Measurements from ENCODE around the gene RXRB.
"Not testable (repeated sequence)": the region's sequence is repeated elsewhere in the genome, so short reads cannot be mapped to it uniquely, and the experiment has no call there.

RXRB gene

DNA sequence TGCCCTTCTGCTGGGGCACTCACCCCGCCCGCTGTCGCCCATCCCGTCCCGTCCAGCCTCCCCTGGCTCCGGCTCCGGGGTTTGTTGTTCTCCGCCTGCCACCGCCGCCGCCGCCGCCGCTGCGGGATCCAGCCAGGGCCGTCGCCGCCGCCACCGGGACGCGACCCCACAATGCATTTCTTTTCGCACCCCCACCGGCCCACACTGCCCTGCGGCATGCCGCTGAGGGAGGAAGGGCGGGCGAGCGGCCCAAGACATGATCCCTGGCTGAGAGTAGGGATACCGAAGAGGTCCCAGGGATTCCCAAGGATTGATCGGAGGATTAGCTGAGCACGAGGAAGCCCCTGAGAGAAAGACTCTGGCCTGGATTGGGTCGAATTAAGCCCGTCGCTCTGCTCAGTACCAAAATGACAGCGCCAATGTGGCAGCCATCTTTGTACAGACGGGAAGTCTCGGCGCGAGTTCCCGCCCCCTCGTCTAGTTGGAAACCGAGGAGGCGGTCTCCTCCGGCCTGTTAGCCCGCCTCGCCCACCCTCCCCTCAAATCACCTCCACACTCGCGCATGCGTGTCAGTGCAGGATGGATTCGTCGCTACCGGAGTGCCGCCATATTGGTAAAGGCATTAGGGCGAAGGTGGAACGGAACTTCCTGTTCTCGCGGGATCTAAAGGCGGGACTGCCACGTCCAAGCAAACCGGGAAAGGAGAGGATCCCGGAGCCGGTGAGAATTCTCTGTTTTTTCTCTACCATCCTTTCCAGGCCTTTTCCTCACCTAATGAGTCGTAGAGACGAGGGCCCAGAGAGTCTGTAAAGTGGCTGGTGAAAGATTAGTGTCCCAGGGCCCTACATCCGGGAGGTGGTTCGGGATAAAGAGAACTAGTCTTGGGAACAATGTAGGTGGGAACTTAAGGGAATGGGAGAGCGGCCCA is at the start of gene RXRB, which contains the start of gene SLC39A7:
Gene RXRB (minus strand): TSS at position 447 of the 928 bp plus-strand sequence. CDS start 189 bp downstream, at position 258.
Gene SLC39A7 (plus strand): TSS at position 649 of the 928 bp plus-strand sequence. CDS start 379 bp downstream, outside the sequence.
- peak; percentile 98 to 99 for DNase-seq (ENCODE audit: extremely low read depth in 1 of 2, low read depth in 1 of 2)

DNA sequence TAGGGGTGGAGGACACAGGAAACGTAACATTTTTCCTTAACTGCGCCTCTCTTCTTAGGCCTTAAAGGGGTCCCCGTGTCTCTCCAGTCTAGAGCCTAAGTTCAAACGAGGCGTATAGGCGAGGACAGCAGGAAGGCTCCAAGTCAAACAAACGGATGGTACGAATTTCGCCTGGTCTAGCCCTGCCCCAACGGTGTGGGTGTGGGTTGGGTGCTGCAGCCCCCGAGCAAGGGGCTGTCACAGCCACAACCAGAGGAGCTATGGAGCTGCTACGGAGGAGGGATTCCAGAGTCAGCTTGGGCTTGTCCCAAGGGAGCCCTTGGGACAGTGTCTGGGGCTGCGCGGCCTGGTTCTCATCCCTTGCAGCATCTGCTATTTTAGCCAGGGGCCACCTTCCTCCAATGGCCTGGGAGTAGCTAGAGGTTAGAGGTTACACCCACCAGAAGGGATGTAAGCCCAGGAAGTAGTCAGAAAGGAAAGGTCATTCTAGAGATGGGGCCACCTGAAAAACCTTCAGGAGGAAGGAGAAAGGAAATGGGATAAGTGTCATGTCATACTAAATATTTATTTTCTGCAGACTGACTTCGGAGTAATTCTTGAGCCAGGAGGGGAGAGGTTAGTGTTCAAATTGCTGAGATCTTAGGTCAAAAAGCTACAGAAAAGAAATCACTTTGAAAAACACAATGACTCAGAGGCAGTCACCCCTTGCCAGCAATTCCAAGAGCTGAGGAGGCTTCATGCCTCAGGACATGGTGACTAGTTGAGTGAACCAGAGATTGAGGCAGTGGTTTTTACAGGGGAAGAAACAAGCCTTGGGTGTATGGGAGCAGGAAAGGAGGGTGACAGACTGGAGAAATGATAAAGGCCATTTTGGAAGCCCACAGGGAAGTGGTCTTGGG is 49.5 kb upstream of the RXRB start:
- DNase-seq (ENCODE audit: extremely low read depth in 1 of 2, low read depth in 1 of 2): no peak

DNA sequence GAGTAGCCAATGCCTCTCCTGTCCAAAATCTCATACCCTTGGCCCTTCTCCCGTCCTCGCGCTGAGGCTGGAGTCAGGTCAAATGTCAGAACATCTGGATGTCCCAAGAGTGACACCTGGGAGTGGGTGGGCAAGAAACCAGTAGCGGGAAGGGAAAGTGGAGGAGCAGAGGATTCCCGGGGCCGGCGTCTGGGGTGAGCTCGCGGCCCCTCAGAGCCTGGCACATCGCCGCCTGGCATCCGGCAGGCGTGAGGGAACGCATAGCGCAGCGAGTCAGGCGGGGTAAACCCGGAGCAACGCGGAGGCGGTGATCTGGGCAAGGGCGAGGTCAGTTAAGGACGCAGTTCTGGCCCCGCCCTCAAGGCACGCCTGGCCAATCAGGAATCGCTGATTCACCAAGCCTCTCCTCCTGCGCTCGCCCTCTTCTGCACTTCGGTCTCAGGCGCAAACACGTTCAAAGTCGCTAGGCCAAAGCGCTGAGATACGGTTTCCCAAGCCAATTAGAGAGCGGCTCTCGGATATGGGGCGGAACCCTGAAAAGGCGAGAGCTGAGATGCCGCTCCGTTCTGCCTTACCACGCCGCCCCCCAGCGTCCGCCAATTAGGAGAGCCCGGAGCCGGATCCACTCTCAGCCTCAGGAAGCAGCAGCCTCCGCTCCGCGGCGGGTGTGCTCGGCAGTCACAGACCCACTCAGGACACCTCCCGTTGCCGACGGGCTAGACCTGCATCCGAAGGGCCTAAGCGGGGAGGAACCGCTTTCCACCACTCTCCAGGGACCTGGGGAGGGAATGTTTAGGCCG is 48.7 kb upstream of the RXRB start:
- peak; percentile 87 to 92 for DNase-seq (ENCODE audit: extremely low read depth in 1 of 2, low read depth in 1 of 2)

DNA sequence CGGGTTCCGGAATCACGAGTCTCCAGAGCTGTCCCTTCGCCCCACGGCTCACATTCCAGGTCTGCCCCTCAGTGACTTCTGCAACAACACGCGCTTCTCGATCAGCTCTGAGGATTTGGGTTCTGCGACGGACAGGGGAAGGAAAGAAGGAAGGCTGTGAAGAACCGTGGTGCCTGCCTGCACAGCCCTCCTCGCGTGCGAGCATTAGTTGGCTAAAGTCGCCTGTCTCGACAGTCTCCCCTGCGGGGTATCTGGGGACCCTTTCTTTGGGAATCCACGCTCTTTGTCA is 48.1 kb upstream of the RXRB start:
- DNase-seq (ENCODE audit: extremely low read depth in 1 of 2, low read depth in 1 of 2): no peak

DNA sequence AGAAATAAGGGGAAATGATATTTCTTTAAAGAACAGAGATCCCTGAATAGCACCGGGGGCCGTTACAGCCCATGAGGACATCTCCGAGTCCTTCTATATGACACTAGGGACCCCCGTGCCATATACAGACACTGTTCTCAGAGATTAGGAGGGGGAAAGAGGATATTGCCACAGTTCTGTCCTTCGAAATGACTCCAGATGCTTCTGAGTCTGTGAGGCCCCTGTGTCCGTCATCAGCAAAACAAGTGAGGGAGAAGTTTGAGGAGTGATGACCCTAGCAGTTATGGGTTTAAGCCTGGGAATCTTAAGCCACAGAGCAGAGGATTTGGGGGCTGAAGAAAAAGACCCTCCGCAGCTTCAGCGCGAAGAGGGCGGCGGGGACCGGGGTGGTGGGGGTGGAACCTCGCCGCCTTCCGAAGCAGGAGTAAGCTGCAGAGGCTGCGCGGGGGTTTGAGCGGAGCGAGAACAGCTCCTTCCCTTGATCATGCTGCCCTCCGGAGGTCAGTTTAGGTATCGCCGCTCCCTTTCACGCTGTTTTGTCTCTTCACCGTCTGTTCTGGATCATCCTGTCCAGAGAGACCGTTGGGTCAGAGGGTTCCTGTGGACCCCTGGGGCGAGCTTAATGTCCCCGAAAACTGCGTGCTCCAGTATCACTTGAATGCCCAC is 47.6 kb upstream of the RXRB start:
- DNase-seq (ENCODE audit: extremely low read depth in 1 of 2, low read depth in 1 of 2): peak; percentile 83 to 86

DNA sequence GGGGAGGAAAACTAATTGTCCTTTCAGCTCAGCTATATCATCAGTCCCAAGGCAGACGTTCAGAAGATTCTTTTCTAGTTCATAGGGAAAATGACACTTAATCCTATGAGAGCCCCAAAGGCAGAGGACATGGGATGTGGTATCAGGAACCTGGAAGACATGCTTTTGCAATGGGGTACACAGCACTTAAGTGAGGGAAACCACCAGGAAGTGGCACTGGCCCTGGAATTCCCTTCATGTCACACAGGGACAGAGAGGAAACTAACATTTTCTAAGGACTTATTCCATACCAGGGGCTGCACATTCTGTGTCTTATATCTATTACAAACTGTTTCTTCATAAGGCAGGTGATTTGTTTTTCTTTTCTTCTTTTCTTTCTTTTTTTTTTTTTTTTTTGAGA is 43.0 kb upstream of the RXRB start:
- DNase-seq (ENCODE audit: extremely low read depth in 1 of 2, low read depth in 1 of 2): no peak

DNA sequence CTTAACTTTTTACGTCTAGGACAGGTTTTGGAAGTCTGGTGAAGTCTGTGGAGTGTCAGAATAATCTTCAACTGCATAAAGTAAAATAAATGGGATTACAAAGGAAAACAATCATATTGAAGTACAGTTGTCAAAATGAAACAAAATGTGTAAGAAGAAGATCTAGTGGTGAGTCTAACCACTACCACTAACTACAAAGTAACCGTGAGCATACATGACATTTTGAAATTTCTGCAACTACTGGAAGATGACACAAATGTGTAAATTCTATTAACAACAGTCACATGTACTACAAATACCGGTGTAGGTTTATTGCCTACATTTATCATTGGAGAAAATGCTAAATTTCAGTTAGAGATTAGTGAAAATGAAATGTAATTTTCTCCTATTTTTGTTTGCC is 41.5 kb upstream of the RXRB start:
- DNase-seq (ENCODE audit: extremely low read depth in 1 of 2, low read depth in 1 of 2): no peak

DNA sequence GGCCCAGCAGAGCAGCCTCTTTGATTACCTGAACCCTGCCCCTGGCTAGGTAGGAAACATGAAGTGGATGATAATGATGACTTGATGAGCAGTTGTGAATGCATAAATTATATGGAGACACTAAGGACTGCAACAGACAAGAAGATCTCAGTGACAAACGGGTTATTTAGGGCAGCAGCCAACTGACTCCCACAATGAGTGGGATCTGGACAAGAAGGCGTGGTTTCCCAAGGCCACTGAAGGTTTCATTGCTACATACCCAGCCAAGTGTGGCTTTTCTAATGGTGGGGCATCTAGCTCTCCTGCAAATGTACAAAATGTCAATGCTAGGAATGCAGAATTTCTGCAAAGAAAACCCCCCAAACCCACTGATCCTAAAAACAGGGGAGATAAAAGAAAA is 37.3 kb upstream of the RXRB start:
- DNase-seq (ENCODE audit: extremely low read depth in 1 of 2, low read depth in 1 of 2): no peak

DNA sequence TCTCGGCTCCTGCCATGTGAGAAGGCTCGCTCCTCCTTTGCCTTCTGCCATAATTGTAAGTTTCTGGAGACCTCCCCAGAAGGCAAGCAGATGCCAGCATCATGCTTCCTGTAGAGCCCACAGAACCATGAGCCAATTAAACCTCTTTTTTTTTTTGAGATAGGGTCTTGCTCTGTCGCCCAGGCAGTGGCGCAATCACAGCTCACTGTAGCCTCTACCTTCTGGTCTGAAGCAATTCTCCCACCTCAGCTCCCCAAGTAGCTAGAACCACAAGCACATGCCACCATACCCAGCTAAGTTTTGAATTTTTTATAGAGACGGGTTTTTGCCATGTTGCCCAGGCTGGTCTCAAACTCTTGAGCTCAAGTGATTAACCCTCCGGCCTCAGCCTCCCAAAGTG is 36.4 kb upstream of the RXRB start:
- no peak for DNase-seq (ENCODE audit: extremely low read depth in 1 of 2, low read depth in 1 of 2)

DNA sequence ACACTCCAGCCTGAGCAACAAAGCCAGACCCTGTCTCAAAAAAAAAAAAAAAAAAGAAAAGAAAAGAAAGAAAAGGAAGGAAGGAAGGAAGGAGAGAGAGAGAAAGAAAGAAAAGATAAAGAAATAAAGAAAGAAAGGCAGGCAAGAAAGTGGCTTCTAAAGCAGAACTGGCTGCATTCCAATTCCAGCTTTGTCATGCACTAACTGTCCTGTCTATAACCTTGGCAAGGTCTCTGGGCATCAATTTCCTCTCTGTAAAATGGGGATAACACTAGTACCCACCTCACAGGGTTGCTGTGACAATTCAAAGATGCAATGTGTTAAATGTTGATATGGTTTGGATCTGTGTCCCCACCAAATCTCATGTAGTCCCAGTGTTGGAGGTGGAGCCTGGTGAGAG is 35.9 kb upstream of the RXRB start:
- DNase-seq (ENCODE audit: extremely low read depth in 1 of 2, low read depth in 1 of 2): no peak

DNA sequence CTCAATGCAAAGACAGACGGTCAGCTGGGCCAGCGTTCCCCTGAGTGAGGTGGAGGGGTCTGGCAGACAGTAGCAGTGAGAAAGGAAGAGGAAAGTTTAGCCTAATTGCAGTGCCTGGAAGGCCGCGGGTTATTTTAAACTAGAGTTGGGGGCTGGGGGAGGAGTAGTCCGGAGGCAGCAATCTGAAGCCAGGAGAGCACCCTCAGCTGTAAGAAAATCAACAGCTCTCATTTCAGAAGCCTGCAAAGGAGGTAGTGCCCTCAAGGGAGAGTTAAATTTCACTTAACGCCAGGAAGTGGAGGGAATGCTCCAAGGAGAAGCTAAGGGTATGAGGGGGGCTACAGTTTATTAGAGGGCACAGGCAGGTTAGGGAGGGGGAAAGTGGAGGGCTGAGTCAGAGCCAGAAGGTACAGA is 34.8 kb upstream of the RXRB start:
- no peak for DNase-seq (ENCODE audit: extremely low read depth in 1 of 2, low read depth in 1 of 2)

DNA sequence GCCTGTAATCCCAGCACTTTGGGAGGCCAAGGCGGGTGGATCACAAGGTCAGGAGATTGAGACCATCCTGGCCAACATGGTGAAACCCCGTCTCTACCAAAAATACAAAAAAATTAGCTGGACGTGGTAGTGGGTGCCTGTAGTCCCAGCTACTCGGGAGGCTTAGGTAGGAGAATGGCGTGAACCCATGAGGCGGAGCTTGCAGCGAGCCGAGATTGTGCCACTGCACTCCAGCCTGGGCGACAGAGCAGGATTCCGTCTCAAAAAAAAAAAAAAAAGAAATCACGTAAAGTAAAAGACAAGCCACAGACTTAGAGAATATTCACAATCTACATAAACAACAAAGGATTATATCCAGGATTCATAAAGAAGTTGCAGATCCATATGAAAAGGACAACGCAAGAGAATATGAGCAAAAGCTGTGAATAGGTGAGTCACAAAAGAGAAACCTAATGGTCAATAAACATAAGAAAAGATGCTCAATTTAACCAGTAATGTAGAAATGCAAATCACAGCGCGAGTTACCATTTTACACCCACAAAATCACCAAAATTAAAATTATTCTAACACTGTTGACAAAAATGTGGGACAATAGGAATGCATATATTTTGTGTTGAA is 26.1 kb upstream of the RXRB start:
- not testable (repeated sequence) for DNase-seq (ENCODE audit: extremely low read depth in 1 of 2, low read depth in 1 of 2)

DNA sequence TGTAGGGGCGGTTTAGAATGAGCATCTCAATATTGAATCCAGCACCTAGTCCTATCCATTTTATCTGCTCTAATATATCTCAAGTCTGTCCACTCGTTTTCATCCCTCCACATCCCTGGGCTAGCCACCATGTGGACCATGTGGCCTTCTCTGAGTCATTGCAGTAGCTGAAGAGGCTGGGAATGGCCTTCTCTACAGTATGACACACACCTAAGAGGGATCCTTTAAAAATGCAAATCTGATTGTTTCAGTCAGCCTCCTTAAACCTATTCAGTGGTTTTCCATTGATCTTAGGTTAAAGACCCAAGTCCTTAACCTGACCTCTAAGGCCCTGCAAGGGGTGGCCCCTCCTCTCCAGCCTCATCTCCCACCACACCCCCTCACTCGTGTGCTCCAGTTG is 17.2 kb upstream of the RXRB start:
- no peak for DNase-seq (ENCODE audit: extremely low read depth in 1 of 2, low read depth in 1 of 2)

DNA sequence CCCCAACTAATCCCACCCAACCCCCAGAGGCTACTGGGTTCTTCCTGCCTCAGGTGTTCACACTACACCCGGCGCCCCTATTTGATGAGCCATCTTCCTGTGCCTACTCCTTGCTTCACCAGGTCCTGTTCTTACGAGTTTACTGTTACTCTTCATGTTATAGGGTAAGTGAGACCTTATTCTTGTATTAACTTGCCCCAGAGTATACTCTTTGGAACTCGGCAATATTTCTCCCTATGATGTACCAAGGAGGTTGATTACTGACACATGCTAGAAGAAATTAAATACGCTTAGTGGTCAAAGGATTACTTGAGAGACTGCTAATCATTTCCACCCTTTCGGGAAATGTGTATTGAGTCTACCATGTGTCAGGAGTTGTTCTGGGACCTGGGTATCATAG is 16.8 kb upstream of the RXRB start:
- no peak for DNase-seq (ENCODE audit: extremely low read depth in 1 of 2, low read depth in 1 of 2)

DNA sequence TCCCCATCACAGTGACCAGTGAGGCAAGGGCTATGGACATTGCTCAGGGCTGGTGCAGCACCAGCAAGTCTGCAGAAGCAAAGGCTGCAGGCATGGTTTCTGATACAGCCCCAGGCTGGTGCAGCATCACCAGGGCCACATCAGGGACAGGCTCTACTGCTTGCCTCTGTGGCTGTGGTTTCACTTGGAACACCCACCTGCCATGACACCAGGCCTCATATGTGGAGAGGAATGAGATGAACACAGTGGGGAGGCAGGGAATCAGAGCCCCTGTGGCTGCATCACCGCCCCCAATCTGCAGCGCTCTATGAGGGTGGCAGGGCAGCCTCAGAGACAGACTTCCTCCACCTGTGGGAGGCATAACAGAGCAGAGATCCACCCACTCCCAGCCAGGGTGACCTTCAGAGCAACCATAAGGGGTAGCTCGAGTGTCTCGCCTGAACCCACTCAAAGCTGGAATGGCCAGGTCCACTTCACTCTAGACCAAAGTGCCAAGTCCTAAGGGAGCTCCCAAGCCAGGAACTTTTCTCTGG is 15.7 kb upstream of the RXRB start:
- DNase-seq (ENCODE audit: extremely low read depth in 1 of 2, low read depth in 1 of 2): no peak

DNA sequence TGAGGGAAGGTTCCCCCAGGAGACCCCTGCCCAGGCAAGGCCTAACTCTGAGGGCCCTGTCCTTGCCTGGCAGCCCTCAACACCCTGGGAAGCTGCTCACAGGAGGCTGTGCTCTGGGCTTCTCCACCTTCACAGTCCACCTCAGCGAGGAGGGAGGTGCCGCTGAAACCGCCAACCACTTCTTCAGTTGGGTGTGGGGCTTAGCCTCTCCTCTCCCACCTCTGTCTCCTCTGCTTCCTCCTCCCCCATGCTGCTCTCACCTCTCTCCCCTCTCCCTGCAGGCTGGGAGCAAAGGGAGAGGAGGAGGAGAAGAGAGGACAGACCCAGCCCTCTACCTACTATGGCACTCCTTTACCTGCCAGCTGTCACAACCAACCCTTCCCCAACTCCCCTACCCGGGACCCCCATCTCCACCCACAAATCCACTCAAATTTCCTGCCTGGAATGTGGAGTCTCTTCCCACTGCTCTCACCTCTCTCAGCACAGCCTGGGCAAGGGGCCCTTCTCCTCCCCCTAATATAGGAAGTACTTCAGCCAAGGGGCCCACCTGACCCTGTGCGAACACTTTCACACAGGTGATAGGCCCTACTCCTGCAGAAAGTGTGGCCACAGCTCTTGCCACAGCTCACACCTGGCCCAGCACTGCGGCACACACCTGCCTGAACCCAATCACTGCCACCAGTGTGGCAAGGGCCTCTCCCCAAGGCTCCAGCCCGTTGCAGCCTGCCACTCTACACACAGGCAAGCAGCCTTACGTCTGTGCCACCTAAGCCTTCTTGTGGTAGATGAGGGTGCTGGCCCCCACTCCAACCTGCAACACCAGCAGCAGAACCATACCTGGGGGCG is 15.0 kb upstream of the RXRB start:
- no peak for DNase-seq (ENCODE audit: extremely low read depth in 1 of 2, low read depth in 1 of 2)

DNA sequence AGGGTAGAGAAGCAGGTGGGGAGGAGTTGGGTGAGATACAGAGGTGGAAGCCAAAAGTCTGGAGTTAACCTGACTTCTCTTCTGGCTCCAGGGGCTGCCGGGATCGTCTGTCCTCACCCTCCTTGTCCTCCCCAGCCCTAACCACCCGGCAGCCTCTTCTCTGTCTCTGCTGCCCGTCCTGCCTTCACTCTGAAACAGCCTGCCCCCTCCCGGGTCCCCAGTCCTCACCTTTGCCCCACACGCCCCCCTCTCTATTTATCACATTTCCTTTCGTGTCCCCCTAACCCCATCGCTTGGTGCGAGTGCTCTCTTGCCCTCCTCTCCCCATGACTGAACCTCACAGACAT is 13.5 kb upstream of the RXRB start:
- no peak for DNase-seq (ENCODE audit: extremely low read depth in 1 of 2, low read depth in 1 of 2)

DNA sequence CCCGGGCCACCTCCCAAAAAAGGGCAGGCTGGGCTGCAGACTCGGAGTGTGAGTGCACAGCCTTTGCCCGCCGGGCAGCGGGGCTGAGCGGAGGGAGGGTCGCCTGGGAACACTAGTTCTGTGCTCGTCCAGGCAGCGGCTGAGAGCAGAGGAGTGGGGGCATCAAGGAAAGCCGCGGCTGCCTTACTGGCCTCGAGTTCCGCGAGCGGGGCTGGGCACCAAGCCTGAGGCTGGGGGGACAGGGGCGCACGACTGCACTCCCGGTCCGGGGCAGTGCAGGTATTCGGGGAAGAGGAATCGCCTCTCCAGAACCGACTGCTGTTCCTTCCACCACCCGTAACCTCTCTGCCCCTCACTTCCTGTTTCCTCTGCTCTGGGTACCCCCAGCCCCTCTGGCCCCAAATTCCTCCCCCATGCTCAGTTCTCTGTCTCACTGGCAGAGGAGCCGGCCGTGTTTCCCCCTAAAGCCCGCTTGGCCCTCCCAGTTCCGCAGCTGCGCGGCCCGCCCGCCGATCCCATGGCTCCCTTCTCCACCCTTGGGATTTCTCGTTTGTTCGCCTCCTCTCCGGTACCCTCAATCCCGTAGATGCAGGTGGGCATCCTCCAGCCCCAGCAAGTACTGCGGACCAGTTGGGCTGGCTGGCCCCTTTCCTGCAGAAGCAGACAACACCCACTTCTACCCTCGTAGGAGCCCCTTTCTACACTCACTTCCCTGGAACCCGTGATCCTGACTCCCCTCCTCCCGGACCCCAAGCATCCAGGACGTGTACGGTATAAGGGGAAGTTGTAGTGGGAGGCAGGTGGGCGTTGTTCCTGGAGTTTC is 12.9 kb upstream of the RXRB start:
- DNase-seq (ENCODE audit: extremely low read depth in 1 of 2, low read depth in 1 of 2): no peak
